Measurements from ENCODE around the gene HEY2. TPM values are rescaled to one million over a fixed set of nuclear protein-coding genes. Genes with fewer than 3 reads are reported as not detected.

The HEY2 gene
- total and polyA plus RNA-seq, 2 donors (not counting 1 experiment from before 2014, with no cell fraction given): not detected

GRCh38 chr6:125717120-125717731, 32.2 kb upstream of the HEY2 start:
- Histone ChIP-seq H3K4me2 (ENCODE audit: extremely low read depth, insufficient read depth, low read length) (no peak overlapping the region), H3K27ac (ENCODE audit: insufficient read depth, low read length) (no peak overlapping the region), H4K20me1 (ENCODE audit: control insufficient read depth, extremely low read depth, insufficient read depth, low read length) (no peaks in the 10 kb centered on the region), H3K4me3 (replicated peaks in 1 of 4; ENCODE audit: control extremely low read depth in 1 of 4, insufficient read depth in 1 of 4, low read depth in 3 of 4, low read length in 4 of 4) (no peak overlapping the region), H3K4me1 (ENCODE audit: control insufficient read depth, extremely low read depth, insufficient read depth, low read length) (no peaks in the 10 kb centered on the region), H3K9ac (ENCODE audit: insufficient read depth, low read length) (no peak overlapping the region), H3K27me3 (ENCODE audit: control insufficient read depth, insufficient read depth, low read length) (no peaks in the 10 kb centered on the region), H3K9me3 (ENCODE audit: control insufficient read depth, insufficient read depth, low read depth, low read length) (no peaks in the 10 kb centered on the region), H3K36me3 (ENCODE audit: control insufficient read depth, insufficient read depth, low read length) (no peaks in the 10 kb centered on the region), H3K79me2 (ENCODE audit: control insufficient read depth, insufficient read depth, low read length) (no peaks in the 10 kb centered on the region), H2AFZ (ENCODE audit: low read length) (no peak overlapping the region)
- TF ChIP-seq CTCF (conservative IDR thresholded peaks at IDR 0.05 in 1 of 2, IDR thresholded peaks at IDR 0.05 in 1 of 2; ENCODE audit: low read depth in 1 of 2, low read length in 2 of 2): no peak
- TF ChIP-seq EZH2 (IDR thresholded peaks at IDR 0.05; ENCODE audit: low read length, missing control alignments): no peak
- no peak for DNase-seq (ENCODE audit: low read depth in 2 of 2)

GRCh38 chr6:125718109-125718508, 31.3 kb upstream of the HEY2 start:
- no peaks in the 10 kb centered on the region for H4K20me1 ChIP-seq (ENCODE audit: control insufficient read depth, extremely low read depth, insufficient read depth, low read length)
- no peaks in the 10 kb centered on the region for H3K9me3 ChIP-seq (ENCODE audit: control insufficient read depth, insufficient read depth, low read depth, low read length)
- H3K27me3 ChIP-seq (ENCODE audit: control insufficient read depth, insufficient read depth, low read length): no peaks in the 10 kb centered on the region
- no peak for DNase-seq (ENCODE audit: low read depth in 2 of 2)
- H3K9ac ChIP-seq (ENCODE audit: insufficient read depth, low read length): no peak overlapping the region
- H3K36me3 ChIP-seq (ENCODE audit: control insufficient read depth, insufficient read depth, low read length): no peaks in the 10 kb centered on the region
- H2AFZ ChIP-seq (ENCODE audit: low read length): no peak overlapping the region
- TF ChIP-seq EZH2 (IDR thresholded peaks at IDR 0.05; ENCODE audit: low read length, missing control alignments): no peak
- no peak for TF ChIP-seq CTCF (conservative IDR thresholded peaks at IDR 0.05 in 1 of 2, IDR thresholded peaks at IDR 0.05 in 1 of 2; ENCODE audit: low read depth in 1 of 2, low read length in 2 of 2)
- no peak overlapping the region for H3K4me2 ChIP-seq (ENCODE audit: extremely low read depth, insufficient read depth, low read length)
- H3K79me2 ChIP-seq (ENCODE audit: control insufficient read depth, insufficient read depth, low read length): no peaks in the 10 kb centered on the region
- H3K4me3 ChIP-seq (replicated peaks in 1 of 4; ENCODE audit: control extremely low read depth in 1 of 4, insufficient read depth in 1 of 4, low read depth in 3 of 4, low read length in 4 of 4): no peak overlapping the region
- no peak overlapping the region for H3K27ac ChIP-seq (ENCODE audit: insufficient read depth, low read length)
- no peaks in the 10 kb centered on the region for H3K4me1 ChIP-seq (ENCODE audit: control insufficient read depth, extremely low read depth, insufficient read depth, low read length)

- Histone ChIP-seq H3K9me3 (ENCODE audit: control insufficient read depth, insufficient read depth, low read depth, low read length) (no peaks in the 10 kb centered on the region), H3K27ac (ENCODE audit: insufficient read depth, low read length) (no peak overlapping the region), H4K20me1 (ENCODE audit: control insufficient read depth, extremely low read depth, insufficient read depth, low read length) (no peaks in the 10 kb centered on the region), H3K4me2 (ENCODE audit: extremely low read depth, insufficient read depth, low read length) (no peak overlapping the region), H3K9ac (ENCODE audit: insufficient read depth, low read length) (no peak overlapping the region), H2AFZ (ENCODE audit: low read length) (no peak overlapping the region), H3K4me3 (replicated peaks in 1 of 4; ENCODE audit: control extremely low read depth in 1 of 4, insufficient read depth in 1 of 4, low read depth in 3 of 4, low read length in 4 of 4) (no peak overlapping the region), H3K36me3 (ENCODE audit: control insufficient read depth, insufficient read depth, low read length) (no peaks in the 10 kb centered on the region), H3K4me1 (ENCODE audit: control insufficient read depth, extremely low read depth, insufficient read depth, low read length) (no peaks in the 10 kb centered on the region), H3K79me2 (ENCODE audit: control insufficient read depth, insufficient read depth, low read length) (no peaks in the 10 kb centered on the region), H3K27me3 (ENCODE audit: control insufficient read depth, insufficient read depth, low read length) (no peaks in the 10 kb centered on the region)
- no peak for TF ChIP-seq EZH2 (IDR thresholded peaks at IDR 0.05; ENCODE audit: low read length, missing control alignments)
- no peak for TF ChIP-seq CTCF (conservative IDR thresholded peaks at IDR 0.05 in 1 of 2, IDR thresholded peaks at IDR 0.05 in 1 of 2; ENCODE audit: low read depth in 1 of 2, low read length in 2 of 2)
- no peak for DNase-seq (ENCODE audit: low read depth in 2 of 2)
These were observed 26.5 kb upstream of the HEY2 start for GRCh38 chr6:125722886-125723285.
